Adrenal gland (tissue), 5 donors: ENCODE measurements around the gene TEX264.

Experiments
- POLR2A ChIP-seq, 2 donors: fragments of 450-650 bp; IDR thresholded peaks; one replicate each; pipeline ENCODE4 v1.6.1; 2017; ENCODE audit warnings: antibody characterized with exemption in 2 of 2, mild to moderate bottlenecking in 2 of 2, moderate library complexity in 1 of 2
- TF ChIP-seq, protein P1 (sequence below), 6 experiments: fragments of 450-650 bp in 4 of 6; fragments of 200-600 bp in 2 of 6; sonication (generic) in 1 of 6; IDR thresholded peaks; 1 replicate in 5 of 6; 2 replicates in 1 of 6; pipeline versions ENCODE4 v1.5.1 to v1.8.0; 2016 to 2021; ENCODE audit warnings: antibody characterized with exemption in 6 of 6, mild to moderate bottlenecking in 2 of 6, moderate library complexity in 1 of 6
- donor health status: DM: no; HTN: no; CAD: no.

- TF ChIP-seq, protein P1, sequence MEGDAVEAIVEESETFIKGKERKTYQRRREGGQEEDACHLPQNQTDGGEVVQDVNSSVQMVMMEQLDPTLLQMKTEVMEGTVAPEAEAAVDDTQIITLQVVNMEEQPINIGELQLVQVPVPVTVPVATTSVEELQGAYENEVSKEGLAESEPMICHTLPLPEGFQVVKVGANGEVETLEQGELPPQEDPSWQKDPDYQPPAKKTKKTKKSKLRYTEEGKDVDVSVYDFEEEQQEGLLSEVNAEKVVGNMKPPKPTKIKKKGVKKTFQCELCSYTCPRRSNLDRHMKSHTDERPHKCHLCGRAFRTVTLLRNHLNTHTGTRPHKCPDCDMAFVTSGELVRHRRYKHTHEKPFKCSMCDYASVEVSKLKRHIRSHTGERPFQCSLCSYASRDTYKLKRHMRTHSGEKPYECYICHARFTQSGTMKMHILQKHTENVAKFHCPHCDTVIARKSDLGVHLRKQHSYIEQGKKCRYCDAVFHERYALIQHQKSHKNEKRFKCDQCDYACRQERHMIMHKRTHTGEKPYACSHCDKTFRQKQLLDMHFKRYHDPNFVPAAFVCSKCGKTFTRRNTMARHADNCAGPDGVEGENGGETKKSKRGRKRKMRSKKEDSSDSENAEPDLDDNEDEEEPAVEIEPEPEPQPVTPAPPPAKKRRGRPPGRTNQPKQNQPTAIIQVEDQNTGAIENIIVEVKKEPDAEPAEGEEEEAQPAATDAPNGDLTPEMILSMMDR (IDR thresholded peaks at IDR 0.05), result no peak
- TF ChIP-seq POLR2A (IDR thresholded peaks at IDR 0.05), result no peak
These were observed 7.1 kb downstream of the TEX264 start for GRCh38 chr3:51678186-51678585.
